ENCODE results near the gene ITGB4. TPM values are rescaled to one million over a fixed set of nuclear protein-coding genes. Genes with fewer than 3 reads are reported as not detected.

Gene ITGB4
- total RNA-seq, 1 experiment from 2014 or later = 568 TPM

- Histone ChIP-seq H3K9ac (ENCODE audit: low read length) (no peak overlapping the region), H3K4me1 (ENCODE audit: control insufficient read depth in 1 of 2, insufficient read depth in 2 of 2, low read length in 2 of 2) (no peaks in the 10 kb centered on the region; a peak in 1 of 4 replicates), H3K27me3 (ENCODE audit: insufficient read depth, low read length) (no peaks in the 10 kb centered on the region), H3K9me2 (ENCODE audit: insufficient read depth) (no peaks in the 10 kb centered on the region), H3K4me3 (replicated peaks in 1 of 2; ENCODE audit: low read depth in 1 of 2, low read length in 2 of 2) (no peak overlapping the region), H2AFZ (ENCODE audit: low read depth, low read length, poor library complexity, severe bottlenecking) (no peak overlapping the region), H3K36me3 (ENCODE audit: control insufficient read depth in 1 of 2, insufficient read depth in 2 of 2, low read length in 2 of 2) (peaks cover 56 to 78% of the 10 kb centered on the region in 2 experiments), H3K9me3 (ENCODE audit: control insufficient read depth in 1 of 2, insufficient read depth in 1 of 2, low read depth in 1 of 2, low read length in 2 of 2) (no peaks in the 10 kb centered on the region), H4K20me1 (ENCODE audit: insufficient read depth) (no peaks in the 10 kb centered on the region), H3K4me2 (ENCODE audit: low read length) (no peak overlapping the region), H3K79me2 (ENCODE audit: insufficient read depth, low read length) (peaks cover 3% of the 10 kb centered on the region; the same call in 1 of the 2 replicates), H3K27ac (ENCODE audit: low read depth, low read length) (no peak overlapping the region)
- RAD21 ChIA-PET (ENCODE audit: low non-redundant PET in 1 of 2, low total read pairs in 2 of 2, uncharacterized antibody in 2 of 2, unreplicated experiment in 2 of 2) = no interaction called here
- BruUV-seq (replicated peaks) = no TSS peak
- ATAC-seq (no peak), DNase-seq (ENCODE audit: low read depth, low spot score) (no peak)
- POLR2A ChIA-PET = no interaction called here
- TF ChIP-seq CTCF (IDR thresholded peaks at IDR 0.05 in 2 of 3, conservative IDR thresholded peaks at IDR 0.05 in 1 of 3; ENCODE audit: borderline replicate concordance in 1 of 3, insufficient read depth in 1 of 3, low read depth in 2 of 3, low read length in 2 of 3) (no peak), FOSL1 (IDR thresholded peaks at IDR 0.05; ENCODE audit: low read depth) (no peak), YY1 (IDR thresholded peaks at IDR 0.05; ENCODE audit: extremely low read depth, insufficient replicate concordance, low read depth, low read length) (no peak), ATF3 (IDR thresholded peaks at IDR 0.05) (no peak), POLR2A (IDR thresholded peaks at IDR 0.05; ENCODE audit: borderline replicate concordance, extremely low read depth, insufficient read depth, insufficient read length) (no peak), CEBPB (IDR thresholded peaks at IDR 0.05; ENCODE audit: low read depth) (no peak), ELF1 (IDR thresholded peaks at IDR 0.05; ENCODE audit: borderline replicate concordance, low read depth) (no peak), POLR2AphosphoS5 (IDR thresholded peaks at IDR 0.05; ENCODE audit: low read depth, low read length) (no peak), SP1 (IDR thresholded peaks at IDR 0.05; ENCODE audit: low read depth) (no peak), ZNF274 (IDR thresholded peaks at IDR 0.05; ENCODE audit: low read depth, low read length) (no peak), MAX (IDR thresholded peaks at IDR 0.05) (no peak), ZFX (IDR thresholded peaks at IDR 0.05) (no peak), TCF7L2 (IDR thresholded peaks at IDR 0.05; ENCODE audit: borderline replicate concordance, extremely low read depth, insufficient read depth, insufficient read length) (no peak), JUND (IDR thresholded peaks at IDR 0.05) (no peak), EZH2 (IDR thresholded peaks at IDR 0.05) (no peak), REST (IDR thresholded peaks at IDR 0.05; ENCODE audit: low read depth) (no peak)
- intact Hi-C loops (cut with micrococcal nuclease) = no loop called here
- CTCF ChIA-PET = no interaction called here
These were observed 13.5 kb downstream of the ITGB4 start for GRCh38 chr17:75734674-75735294.
